Activated T-cell treated with anti-CD3 and anti-CD28 coated beads, Interleukin-2, amount 50 U/mL, for 1 hour (primary cell): ENCODE measurements around the gene DOK5.

Experiments used
- DNase-seq: peaks from one replicate; pipeline ENCODE4 v3.0.0-alpha.2; 2020

DOK5 gene

DNA sequence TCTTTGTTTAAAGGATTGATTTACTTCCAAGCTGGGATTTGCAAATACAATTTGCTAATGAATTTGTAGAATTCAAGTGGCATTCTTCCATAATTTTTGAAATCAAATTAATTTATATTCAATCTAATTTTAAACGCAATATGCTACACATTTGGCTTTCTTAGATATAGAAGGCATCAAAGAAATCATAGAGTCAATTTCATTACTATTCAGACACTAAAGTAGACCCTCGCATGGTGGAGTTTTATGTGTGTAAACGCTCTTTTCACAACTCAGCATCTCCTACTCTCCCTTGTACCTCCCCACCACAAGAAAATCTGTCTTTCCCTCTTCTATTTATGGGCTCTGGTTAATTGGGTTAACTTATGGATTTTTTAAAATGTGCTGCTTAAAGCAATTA is 144.3 kb downstream of the DOK5 start:
- DNase-seq, result no peak

DNA sequence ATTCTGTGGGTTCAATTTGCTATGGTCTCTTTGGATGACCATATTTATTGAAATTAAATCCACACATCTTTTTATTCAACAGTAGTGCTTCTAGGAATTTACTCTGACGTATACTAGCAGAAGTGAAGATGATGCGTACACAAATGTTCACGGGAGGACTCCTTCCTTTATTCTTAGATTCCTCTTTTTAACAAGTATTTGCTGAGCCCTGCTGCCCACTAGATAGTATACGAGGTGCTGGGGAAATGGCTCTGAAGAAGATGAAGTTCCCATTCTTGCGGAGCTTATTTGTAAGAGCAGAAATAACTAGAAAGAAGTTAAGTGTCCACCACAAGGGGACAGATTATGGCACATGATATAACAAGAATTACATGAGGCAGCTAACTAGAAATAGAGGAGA is 145.2 kb downstream of the DOK5 start:
- no peak for DNase-seq

DNA sequence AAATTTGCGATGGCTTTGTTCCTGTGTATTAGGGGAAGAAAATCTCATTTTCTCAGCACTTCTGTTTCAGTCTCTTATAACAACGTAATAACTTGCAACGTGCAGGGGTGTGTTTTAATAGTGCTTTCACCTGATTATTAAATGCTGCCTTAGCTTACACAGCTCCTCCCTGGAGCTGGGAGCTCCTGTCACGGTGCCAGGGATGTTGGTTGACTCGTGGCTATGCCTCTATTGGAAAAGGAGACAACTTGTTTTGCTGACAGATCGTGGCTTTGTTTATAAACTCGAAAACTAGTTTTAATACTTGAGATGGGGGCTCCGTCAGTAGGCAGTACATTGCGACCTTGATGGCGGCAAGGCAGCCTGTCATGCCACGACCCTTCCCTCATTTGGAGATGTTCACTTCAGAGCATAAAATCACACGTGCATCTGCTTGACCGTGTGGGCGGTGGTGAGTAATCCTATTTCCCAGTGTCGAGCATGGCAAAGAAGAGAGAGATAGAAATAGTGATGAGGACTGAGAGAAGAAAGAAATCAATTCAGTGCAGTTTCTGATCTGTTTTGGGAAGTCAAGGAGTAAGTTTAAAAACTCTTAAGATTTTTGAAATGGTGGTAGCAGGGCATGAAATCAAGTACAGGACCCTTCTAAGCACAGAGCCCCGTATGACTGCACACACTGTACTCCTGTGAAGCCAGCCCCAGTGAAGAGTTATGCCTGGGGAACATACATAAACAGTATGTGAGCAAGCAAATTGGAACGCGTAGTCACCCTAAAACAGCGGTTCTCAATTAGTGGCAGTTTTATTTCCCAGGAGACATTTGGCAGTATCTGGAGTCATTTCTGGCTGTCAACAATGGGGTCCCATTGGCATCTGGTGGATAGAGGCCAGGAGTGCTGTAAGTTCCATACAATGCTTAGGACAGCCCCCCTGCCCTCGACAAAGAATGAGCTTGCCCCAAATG is 147.2 kb downstream of the DOK5 start:
- DNase-seq, result no peak

DNA sequence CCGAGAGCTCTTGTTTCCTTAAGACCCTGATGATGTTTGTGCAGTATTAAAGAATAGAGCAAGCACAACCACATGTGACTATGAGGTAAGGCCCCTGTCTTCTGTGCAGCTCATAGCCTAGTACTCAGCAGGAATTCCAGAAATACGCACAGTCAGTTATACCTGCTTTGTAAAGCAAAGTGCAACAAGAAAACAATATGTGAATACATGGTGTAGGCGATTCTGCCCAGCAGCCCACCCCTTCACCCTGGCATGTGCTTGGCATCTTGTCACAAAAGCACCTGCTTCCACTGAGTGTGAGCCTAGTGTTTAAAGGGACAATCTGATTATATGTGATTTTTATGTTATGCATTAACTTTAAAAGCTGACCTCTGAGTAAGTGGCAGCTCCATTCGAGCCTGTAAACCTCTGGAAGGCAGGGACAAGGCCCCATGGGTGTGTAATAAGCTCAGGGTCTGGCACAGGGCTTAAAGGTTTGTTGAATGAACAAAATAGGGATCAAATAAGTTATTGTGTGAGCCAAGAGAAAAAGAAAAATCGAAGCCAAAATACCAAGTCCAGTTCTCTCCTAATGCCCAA is 148.7 kb downstream of the DOK5 start:
- DNase-seq, result no peak

DNA sequence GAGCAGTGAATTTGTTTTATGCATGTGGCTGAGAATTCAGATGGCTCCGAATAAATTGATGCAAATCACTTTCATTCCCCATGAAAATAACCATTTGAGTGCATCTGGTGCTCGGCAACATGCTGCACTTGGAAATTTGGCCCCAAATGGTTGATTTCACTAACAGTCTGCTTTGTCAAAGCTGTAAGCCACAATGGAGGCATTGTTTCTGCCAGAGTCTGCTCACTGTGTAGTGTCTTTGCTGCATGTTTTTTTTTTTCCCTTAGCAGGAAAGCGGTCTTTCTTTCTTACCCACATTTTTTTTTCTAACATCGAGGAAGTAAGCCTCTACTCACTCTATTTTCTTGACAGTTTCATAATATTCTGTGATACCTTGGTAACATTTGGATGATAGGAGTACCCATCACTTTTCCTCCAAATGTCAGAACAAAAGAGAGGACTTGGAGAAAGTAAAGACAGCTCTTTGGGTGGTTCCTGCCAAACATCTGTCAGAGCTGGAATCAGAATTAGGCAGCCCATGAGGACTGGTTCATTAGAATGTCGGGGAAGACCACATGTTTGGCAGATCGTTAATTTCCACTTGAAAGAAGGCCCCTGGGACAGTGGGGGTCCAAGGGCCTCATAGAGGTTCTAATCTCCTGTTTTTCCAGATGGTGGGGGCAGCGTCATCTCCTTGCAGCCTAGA is 149.5 kb downstream of the DOK5 start:
- DNase-seq, result no peak

DNA sequence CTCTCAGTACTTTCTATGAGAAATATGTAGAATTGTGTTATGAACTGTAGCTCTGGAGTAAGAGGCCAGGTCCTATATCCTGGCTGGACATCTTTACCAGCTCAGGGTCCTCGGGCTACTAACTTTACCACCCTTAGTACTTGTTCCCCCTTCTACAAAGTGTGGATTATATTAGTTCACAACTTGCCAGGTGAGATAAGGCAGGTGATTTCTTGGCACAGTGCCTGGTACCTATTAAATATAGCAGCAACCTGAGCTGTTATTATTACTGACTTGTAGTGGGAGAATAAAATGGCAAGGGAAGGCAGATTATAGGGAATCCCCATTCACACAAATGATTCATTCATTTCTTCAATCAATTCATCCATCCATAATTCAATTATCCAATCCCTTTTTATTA is 150.1 kb downstream of the DOK5 start:
- no peak for DNase-seq

DNA sequence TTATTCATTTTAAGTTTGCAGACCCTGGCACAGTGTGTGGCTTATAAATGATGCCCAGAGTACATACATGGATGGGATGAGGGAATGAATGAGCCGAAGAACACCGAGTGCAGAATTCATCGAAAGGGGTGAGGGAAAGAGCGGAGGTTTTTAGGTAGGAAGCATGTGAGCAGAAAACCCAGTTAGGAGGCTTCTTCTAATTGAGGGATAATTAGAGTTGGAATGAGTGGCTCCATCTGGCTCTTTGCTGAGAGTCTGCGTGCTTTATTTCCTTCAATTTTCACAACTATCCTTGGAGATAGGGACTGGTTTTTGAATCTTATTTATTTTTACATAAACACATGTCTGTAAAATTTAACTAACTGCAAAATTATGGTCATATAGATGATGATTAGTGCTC is 150.7 kb downstream of the DOK5 start:
- DNase-seq, result no peak

DNA sequence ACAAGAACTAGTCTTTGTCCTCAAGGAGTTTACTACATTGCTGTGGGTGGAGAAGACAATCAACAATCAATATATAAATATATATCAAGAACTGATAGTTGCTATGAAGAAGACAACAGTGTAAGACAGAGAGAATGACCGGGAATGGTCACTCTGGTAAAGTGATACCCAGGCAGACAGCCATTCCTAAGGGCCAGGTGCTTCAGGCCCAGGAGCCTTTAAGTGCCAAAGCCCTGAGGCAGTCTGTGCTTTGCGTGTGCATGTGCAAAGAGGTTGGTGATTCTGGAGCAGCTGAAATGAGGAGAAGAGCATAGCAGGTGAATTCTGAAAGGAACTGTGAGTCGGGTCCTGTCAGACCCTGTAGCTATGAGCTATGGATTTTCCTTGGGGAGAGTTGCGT is 154.2 kb downstream of the DOK5 start:
- DNase-seq, result no peak

DNA sequence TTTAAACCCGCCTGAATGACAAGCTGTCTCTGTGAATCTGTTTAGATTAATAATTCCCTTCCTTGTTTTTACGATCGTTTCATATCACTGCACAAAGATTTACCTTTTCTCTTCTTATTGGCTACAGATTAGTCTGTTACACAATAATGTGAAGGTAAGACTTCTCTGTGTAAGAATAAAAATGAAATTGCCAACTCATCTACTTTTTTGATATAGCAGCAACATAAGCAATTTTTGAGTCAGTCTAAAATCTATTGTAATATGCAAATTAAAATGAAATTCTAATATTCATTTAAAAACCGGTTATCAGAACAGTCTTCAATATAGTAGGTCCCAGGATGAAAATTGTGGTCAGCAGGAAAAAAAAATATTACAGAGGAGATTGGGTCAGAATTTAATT is 155.2 kb downstream of the DOK5 start:
- DNase-seq, result no peak

DNA sequence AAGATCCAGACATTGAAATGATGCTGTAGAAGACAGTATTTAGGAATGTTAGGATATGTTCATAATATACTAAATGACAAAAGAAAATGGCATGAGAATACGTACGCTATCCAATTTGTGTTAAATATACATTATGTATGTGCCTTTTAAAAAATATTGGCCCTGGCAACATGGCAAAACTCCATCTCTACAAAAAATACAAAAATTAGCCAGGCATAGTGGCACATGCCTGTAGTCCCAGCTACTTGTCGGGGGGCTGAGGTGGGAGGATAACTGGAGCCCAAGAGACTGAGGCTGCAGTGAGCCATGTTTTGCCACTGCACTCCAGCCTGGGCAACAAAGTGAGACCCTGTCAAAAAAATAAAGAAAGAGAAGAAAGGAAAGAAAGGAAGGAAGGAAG is 155.7 kb downstream of the DOK5 start:
- no peak for DNase-seq

DNA sequence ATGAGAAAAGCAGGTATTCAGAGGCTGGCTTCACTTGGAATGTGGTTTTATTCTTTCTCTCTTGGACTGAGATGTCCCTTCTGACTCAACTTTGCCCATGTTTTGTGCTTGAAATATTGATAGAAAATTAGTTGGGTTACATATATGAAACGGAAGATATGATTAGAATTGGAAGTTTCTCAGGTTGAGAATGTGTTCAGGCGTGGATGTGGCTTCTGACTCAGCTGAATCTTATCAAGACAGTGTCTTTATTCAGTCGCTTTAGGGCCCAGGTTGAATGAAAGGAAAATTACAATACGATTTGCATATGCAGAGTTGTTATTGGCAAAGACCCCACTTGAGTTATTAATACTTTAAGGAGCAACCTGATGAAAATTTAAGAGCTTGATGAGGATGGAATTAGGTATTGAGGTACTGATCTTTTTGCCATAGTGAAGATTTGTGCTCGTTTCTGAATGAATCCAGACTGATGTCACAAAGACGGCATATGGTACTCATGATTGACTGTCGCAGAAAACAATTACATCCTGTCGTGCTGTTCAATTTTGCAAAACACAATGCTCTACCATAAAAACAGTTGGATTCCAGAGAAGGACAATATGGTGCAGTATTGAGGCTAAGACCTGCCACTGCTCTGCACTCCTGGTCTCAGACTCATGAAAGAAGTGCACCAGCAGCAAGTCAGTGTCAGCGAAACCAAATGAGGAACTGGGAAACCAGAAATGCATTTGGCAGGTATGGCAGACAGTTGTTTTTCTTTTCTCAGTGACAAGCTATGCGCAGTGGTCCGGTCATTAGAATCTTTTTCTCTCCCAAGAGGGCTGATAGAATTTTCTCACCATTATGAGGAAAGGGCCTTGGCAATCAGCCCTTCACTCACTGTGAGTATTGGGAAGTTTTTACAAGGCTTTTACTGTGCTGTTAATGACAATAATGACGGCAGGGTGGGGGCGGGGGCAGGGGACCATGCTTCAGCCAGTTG is 158.3 kb downstream of the DOK5 start:
- no peak for DNase-seq

DNA sequence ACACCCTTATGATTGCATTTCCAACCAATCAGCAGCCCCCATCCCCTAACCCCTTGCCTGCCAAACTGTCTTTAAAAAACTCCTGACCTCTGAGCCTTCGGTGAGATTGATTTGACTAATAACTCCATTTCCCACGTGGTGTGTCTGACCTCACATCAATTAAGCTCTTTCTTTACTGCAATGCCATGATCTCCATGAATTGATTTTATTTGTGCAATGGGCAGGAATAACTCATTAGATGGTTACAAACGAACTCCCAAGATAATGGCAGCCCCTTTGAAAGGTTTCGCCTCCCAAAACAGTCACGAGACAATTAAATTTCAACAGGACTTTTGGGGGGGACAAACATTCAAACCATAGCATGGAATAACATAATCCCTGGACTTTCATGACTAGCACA is 161.2 kb downstream of the DOK5 start:
- DNase-seq, result no peak

DNA sequence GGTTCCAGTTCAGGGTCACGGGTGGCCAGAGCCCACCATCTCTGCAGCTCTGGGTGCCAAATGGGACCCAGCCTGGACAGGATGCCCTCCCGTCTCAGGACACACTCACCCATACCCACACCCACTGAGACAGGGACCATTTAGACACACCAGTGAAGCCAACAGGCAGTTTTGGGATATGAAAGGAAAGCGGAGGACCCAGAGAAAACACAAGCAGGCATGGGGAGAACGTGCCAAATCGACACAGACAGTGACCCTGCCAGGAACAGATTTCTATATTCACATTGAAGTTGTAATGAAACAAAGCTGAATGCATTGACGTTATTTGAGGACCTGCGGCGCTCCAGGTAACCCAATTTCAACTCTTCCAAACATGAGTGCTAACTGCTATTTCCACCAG is 164.5 kb downstream of the DOK5 start:
- no peak for DNase-seq

DNA sequence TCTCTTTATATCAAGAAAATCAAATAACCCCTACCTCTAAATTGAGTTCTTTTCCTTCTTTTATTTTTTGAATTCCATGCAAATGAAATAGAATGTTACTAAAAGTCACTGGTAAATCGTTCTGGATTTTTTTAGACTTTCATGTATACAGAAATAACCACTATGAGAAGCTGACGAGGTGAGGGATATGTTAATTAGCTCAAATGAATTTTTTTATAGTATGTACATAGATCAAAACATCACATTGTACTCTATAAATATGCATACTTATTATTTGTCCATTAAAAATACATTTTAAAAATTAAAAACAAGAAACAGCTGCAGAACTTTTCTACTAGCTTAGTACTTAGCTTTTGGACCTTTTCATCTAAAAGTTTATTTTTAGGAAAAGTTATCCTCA is 165.4 kb downstream of the DOK5 start:
- no peak for DNase-seq

DNA sequence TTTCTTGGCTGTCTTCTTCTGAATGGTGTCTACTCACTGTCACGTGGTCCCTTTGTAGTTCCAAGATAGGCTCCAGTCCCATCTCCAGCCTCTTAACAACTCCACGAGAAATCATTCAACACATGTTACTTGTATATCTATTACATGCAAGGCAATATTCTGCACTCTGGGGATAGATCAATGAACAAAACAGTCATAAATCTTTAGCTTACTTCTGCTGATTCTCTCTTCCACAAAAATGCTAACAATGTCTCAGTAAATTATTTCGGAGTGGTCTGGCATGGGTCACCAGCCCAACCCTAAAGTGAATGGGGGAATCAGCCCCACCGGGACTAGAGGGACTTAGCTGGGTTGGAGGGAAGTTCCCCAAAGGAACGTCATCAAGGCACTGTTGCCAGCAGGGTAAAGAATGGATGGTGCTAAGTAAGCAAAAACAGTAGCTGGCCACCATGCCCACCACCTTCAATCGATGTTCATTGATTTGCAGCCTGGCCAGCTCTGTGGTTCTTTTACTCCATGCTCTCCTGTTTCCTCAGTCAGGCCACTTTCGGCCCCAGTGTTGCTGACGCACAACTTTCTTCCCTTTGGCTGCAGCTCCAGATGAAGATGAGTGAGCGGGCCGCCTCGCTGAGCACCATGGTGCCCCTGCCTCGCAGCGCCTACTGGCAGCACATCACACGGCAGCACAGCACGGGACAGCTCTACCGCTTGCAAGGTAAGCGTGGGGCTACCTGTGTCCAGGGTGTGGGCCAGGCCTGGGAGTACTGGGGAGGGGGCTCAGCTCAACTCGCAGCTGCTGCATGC is 167.7 kb downstream of the DOK5 start:
- no peak for DNase-seq

DNA sequence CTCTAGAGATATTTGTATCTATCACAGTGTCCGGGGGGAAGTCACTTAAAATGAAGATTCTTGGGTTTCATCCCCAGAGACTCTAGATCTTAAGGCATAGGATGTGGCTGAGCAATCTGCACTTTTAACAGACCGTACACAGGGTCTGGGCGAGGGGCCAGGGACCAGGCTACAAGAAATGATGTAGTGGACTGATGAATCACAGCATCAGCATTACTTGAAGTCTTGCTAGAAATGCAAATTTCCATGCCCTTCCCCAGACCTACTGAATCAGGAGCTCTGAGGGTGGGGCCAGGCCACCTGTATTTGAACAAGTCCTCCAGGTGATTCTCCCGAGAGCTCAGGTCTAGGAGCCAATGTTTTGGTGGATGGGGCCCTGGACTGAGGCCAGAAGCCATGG is 168.4 kb downstream of the DOK5 start:
- no peak for DNase-seq

DNA sequence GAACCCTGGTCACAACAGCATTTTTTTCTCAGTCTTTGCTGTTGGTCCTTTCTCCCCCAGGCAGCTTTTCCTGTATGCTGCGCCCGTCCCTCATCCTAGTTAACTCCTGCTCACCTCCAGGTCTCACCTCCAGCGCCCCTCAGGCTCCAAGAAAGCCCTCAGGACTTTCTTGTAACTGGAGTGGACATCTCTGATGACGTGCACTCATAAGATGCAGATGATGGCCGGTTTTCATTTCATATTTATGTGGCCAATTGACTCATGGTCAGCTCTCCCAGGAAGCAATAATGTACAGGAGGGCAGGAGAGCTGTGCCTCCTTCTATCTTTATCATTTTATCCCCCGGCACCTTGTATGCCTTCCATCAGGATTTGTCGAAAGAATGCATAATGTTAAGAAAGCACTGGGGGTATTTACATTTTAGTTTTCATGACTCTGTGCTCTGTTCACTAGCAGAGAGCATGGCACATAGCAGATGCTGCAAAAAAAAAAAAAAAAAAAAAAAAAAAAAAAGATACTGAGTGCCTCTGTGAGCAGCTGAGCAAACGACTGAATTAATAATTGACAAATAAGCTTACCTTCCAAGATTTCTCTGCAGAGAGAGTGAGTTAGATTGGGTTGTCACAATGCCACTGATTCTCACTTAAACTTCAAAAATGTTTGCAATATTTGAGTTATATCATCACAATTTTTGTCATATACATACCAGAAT is 170.2 kb downstream of the DOK5 start:
- DNase-seq, result no peak

DNA sequence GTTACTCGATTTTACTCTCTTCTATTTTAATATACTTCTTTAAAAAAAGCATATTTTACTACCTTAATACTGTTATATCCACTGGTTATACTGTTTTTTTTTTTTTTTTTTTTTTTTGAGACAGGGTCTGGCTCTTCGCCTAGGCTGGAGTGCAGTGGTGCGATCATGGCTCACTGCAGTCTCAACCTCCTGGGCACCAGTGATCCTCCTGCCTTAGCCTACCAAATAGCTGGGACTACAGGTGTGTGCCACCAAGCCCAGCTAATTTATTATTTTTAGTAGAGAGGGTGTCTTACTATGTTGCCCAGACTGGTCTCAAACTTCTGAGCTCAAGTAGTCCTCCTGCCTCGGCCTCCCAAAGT is 170.7 kb downstream of the DOK5 start:
- DNase-seq, result no peak

DNA sequence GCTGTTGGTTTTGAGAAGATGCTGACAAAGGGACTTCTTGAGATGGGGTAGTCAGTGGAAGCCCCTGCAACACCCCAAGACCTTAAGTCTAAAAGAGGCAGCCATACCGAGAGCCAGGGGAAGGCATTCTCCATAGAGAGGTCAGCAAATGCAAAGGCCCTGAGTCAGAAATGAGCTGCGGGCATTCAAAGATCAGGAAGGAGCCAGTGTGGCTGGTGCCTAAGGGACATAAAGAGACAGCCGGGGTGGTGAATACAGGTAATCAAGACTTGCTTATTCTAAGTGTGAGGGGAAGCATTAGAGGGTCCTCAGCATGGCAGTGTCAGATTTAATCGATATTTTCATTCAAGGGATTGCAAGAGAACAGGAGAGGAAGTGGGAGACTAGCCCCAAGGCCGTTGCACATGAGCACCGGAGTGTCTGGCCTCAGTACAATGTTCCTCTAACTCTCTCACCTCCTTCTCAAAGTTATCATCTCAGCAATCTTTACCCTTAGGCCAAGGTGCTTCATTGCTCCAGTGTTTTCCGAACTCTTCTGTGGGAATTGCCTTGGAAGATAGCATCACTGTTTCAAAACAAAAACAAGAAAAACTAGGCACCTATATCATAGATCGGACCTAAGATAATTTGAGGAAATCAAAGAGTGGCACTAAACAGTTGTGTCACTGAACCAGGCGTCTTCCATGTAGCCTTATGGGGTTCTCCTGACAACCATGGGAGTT is 173.2 kb downstream of the DOK5 start:
- no peak for DNase-seq

DNA sequence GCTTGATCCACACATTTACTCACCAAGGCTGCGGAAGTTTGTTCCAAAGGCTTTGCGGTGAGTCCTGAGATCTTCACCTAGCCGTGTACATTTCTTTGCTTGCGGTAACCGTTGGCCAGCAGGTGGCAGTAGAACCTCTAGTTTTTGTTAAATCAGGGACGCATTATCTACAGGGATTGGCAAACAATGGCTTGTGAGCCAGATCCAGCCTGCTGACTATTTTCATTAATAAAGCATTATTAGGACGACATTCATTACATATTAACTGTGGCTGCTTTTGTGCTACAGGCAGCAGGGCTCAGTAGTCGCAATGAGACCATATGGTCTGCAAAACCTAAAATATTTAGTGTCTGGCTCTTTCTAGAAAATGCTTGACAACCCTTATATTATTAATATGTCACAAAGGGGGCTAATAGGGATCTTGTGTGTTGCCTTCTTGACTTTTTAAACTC is 174.1 kb downstream of the DOK5 start:
- peak; percentile 49 for DNase-seq
